KBM-7 (cell line): Measurements from ENCODE around the gene CNNM4.
A peak's percentile ranks its signal among the peaks of the same experiment; 100 is the strongest.

Experiments
- DNase-seq: peaks from one replicate; pipeline ENCODE4 v3.0.0-alpha.2; 2015
- in situ Hi-C: fragments of 300-500 bp; cut with MboI; formaldehyde crosslinking; loops from 2 replicates; pipeline ENCODE4 v1.14.3; 2020; ENCODE audit warnings: low sequenced_read_pairs, low pct_unique_long_range_greater_than_20kb, mixed read lengths

Gene CNNM4

GRCh38 chr2:96806468-96807126, 45.9 kb downstream of the CNNM4 start:
- in situ Hi-C loops: no loop called here
- DNase-seq: no peak

- DNase-seq: no peak
- in situ Hi-C loops: no loop called here
These were observed 46.4 kb downstream of the CNNM4 start for GRCh38 chr2:96807127-96807471.

GRCh38 chr2:96808176-96808837, 47.6 kb downstream of the CNNM4 start:
- in situ Hi-C loops: no loop called here
- DNase-seq: no peak

- in situ Hi-C loops: no loop called here
- DNase-seq: no peak
These were observed 48.6 kb downstream of the CNNM4 start for GRCh38 chr2:96809216-96809882.

- no peak for DNase-seq
- in situ Hi-C loops: no loop called here
These were observed 49.5 kb downstream of the CNNM4 start for GRCh38 chr2:96809951-96810782.

GRCh38 chr2:96810783-96811192, 50.1 kb downstream of the CNNM4 start:
- in situ Hi-C loops: no loop called here
- DNase-seq: no peak

- in situ Hi-C loops: no loop called here
- no peak for DNase-seq
These were observed 51.2 kb downstream of the CNNM4 start for GRCh38 chr2:96811917-96812316.

GRCh38 chr2:96813656-96814055, 53.0 kb downstream of the CNNM4 start:
- in situ Hi-C loops: no loop called here
- no peak for DNase-seq

- in situ Hi-C loops: no loop called here
- DNase-seq: peak; percentile 56
These were observed 54.8 kb downstream of the CNNM4 start for GRCh38 chr2:96815326-96816126.

- in situ Hi-C loops: no loop called here
- peak; percentile 89 for DNase-seq
These were observed 55.6 kb downstream of the CNNM4 start, which contains the start of gene CNNM3 for GRCh38 chr2:96816127-96816835. Gene CNNM3 (plus strand): TSS chr2:96816268. CDS start chr2:96816278, 10 bp downstream.

GRCh38 chr2:96816836-96817702, 56.4 kb downstream of the CNNM4 start:
- DNase-seq: peak; percentile 30
- in situ Hi-C loops: no loop called here

- no peak for DNase-seq
- in situ Hi-C loops: no loop called here
These were observed 57.2 kb downstream of the CNNM4 start for GRCh38 chr2:96817882-96818281.

GRCh38 chr2:96819128-96819875, 58.6 kb downstream of the CNNM4 start:
- no peak for DNase-seq
- in situ Hi-C loops: no loop called here

- in situ Hi-C loops: no loop called here
These were observed 59.3 kb downstream of the CNNM4 start for GRCh38 chr2:96819876-96820511.

GRCh38 chr2:96821113-96821675, 60.5 kb downstream of the CNNM4 start:
- no peak for DNase-seq
- in situ Hi-C loops: no loop called here

More at GRCh38 chr2:96819876-96820511, 59.3 kb downstream of the CNNM4 start:
- no peak for DNase-seq

- DNase-seq: no peak
- in situ Hi-C loops: no loop called here
These were observed 62.1 kb downstream of the CNNM4 start for GRCh38 chr2:96822786-96823185.
